Natural killer cell treated with Interleukin-12 subunit alpha and Interleukin-12 subunit beta and Interleukin-15 and Interleukin-18, amount 100 ng/mL, for 72 hours (primary cell): Measurements from ENCODE around the gene MPC2. TPM values are rescaled to one million over a fixed set of nuclear protein-coding genes. Genes with fewer than 3 reads are reported as not detected.
"Not testable (repeated sequence)": the region's sequence is repeated elsewhere in the genome, so short reads cannot be mapped to it uniquely, and the experiment has no call there.

Experiments used
- ATAC-seq, 2 donors: fragments of 150-1000 bp; cut with Tn5 transposase in 1 of 2; sonication (Bioruptor Pico), chemical (Tn5 transposase) in 1 of 2; 2 replicates each; pipeline ENCODE4 v1.10.0; 2021
- DNase-seq: peaks from one replicate; pipeline ENCODE4 v3.0.0; 2022; ENCODE audit warnings: low spot score
- H3K27ac Mint-ChIP-seq, 2 donors: 1 replicate in 1 of 2; 2 replicates in 1 of 2; pipeline ENCODE4 v1.8.0; 2022; ENCODE audit warnings: mixed read lengths in 2 of 2, mild to moderate bottlenecking in 1 of 2, moderate library complexity in 1 of 2
- H3K27me3 Mint-ChIP-seq, 2 donors: 1 replicate in 1 of 2; 2 replicates in 1 of 2; pipeline ENCODE4 v1.8.0; 2022; ENCODE audit warnings: mixed read lengths in 2 of 2
- H3K36me3 Mint-ChIP-seq: one replicate; pipeline ENCODE4 v1.8.0; 2022; ENCODE audit warnings: mixed read lengths
- H3K4me1 Mint-ChIP-seq, 2 donors: 1 replicate in 1 of 2; 2 replicates in 1 of 2; pipeline ENCODE4 v1.8.0; 2022; ENCODE audit warnings: low read depth in 2 of 2, mixed read lengths in 2 of 2, mild to moderate bottlenecking in 1 of 2
- H3K4me3 Mint-ChIP-seq: one replicate; pipeline ENCODE4 v1.8.0; 2022; ENCODE audit warnings: mixed read lengths
- H3K9me3 Mint-ChIP-seq: 2 replicates; pipeline ENCODE4 v1.8.0; 2022; ENCODE audit warnings: mixed read lengths
- total RNA-seq, 2 donors: library from RNA; stranded (reverse); gene quantifications; one replicate each; pipeline ENCODE4 v1.2.3, GENCODE V29; 2022

Gene MPC2
- total RNA-seq, 2 donors from 2014 or later = 24.9 to 37.1 TPM

- ATAC-seq (no peak), DNase-seq (no peak)
- Mint-ChIP-seq H3K27me3 (no peaks in the 10 kb centered on the region), H3K36me3 (peaks cover 5% of the 10 kb centered on the region), H3K9me3 (no peaks in the 10 kb centered on the region), H3K4me1 (peaks cover 25 to 28% of the 10 kb centered on the region in 2 donors), H3K4me3 (no peak overlapping the region), H3K27ac (peak overlapping the region in 1 of 2 donors; percentile 52)
Measured at GRCh38 chr1:167947733-167948132, 10.9 kb upstream of the MPC2 start.

- ATAC-seq (no peak), DNase-seq (no peak)
- no peak overlapping the region for H3K27ac Mint-ChIP-seq
- no peaks in the 10 kb centered on the region for H3K9me3 Mint-ChIP-seq
- no peaks in the 10 kb centered on the region for H3K27me3 Mint-ChIP-seq
- H3K4me3 Mint-ChIP-seq = no peak overlapping the region
- H3K36me3 Mint-ChIP-seq = no peaks in the 10 kb centered on the region
- H3K4me1 Mint-ChIP-seq = peaks cover 21 to 24% of the 10 kb centered on the region in 2 donors
Measured at GRCh38 chr1:167943541-167943940, 6.7 kb upstream of the MPC2 start.

- peaks cover 18 to 22% of the 10 kb centered on the region in 2 donors for H3K4me1 Mint-ChIP-seq
Measured at GRCh38 chr1:167940264-167940663, 3.4 kb upstream of the MPC2 start.

GRCh38 chr1:167938080-167938636 lies 1.3 kb upstream of the MPC2 start:
- ATAC-seq = no peak
- Mint-ChIP-seq H3K4me1 (peaks cover 27 to 32% of the 10 kb centered on the region in 2 donors), H3K27ac (peak overlapping the region; percentile 89 to 90), H3K9me3 (no peaks in the 10 kb centered on the region), H3K36me3 (peaks cover 6% of the 10 kb centered on the region), H3K4me3 (peak overlapping the region; percentile 97), H3K27me3 (no peaks in the 10 kb centered on the region)
- DNase-seq = no peak

More at GRCh38 chr1:167940264-167940663, 3.4 kb upstream of the MPC2 start:
- no peak overlapping the region for H3K4me3 Mint-ChIP-seq
- H3K36me3 Mint-ChIP-seq = peaks cover 3% of the 10 kb centered on the region
- no peak for ATAC-seq
- no peaks in the 10 kb centered on the region for H3K9me3 Mint-ChIP-seq
- no peak overlapping the region for H3K27ac Mint-ChIP-seq
- no peaks in the 10 kb centered on the region for H3K27me3 Mint-ChIP-seq
- DNase-seq = no peak

- peaks cover 6% of the 10 kb centered on the region for H3K36me3 Mint-ChIP-seq
- H3K4me1 Mint-ChIP-seq = peaks cover 27 to 32% of the 10 kb centered on the region in 2 donors
- no peaks in the 10 kb centered on the region for H3K27me3 Mint-ChIP-seq
- peak overlapping the region; percentile 89 to 90 for H3K27ac Mint-ChIP-seq
- ATAC-seq (no peak), DNase-seq (no peak)
- H3K4me3 Mint-ChIP-seq = peak overlapping the region; percentile 97
- H3K9me3 Mint-ChIP-seq = no peaks in the 10 kb centered on the region
Measured at GRCh38 chr1:167937709-167938010, 788 bp upstream of the MPC2 start.

GRCh38 chr1:167936068-167936929 lies 573 bp downstream of the MPC2 start, which contains the start of gene DCAF6:
Gene DCAF6 (plus strand): TSS chr1:167936683. CDS start chr1:167936912, 229 bp downstream.
- Mint-ChIP-seq H3K36me3 (peaks cover 6% of the 10 kb centered on the region), H3K4me3 (peak within 1 kb of the TSS; percentile 97), H3K4me1 (peaks cover 27 to 32% of the 10 kb centered on the region in 2 donors), H3K27me3 (no peaks in the 10 kb centered on the region), H3K9me3 (no peaks in the 10 kb centered on the region), H3K27ac (peak within 1 kb of the TSS; percentile 89 to 90)
- DNase-seq (peak; percentile 98), ATAC-seq (peak; percentile 92 to 95)

GRCh38 chr1:167935216-167936067 lies 1.4 kb downstream of the MPC2 start:
- Mint-ChIP-seq H3K27ac (peak overlapping the region; percentile 89 to 90), H3K4me3 (peak overlapping the region; percentile 97), H3K9me3 (no peaks in the 10 kb centered on the region), H3K36me3 (peaks cover 6% of the 10 kb centered on the region), H3K27me3 (no peaks in the 10 kb centered on the region), H3K4me1 (peaks cover 27 to 32% of the 10 kb centered on the region in 2 donors)
- DNase-seq (no peak), ATAC-seq (peak in 1 of 2 donors; percentile 24)

- Mint-ChIP-seq H3K36me3 (peaks cover 6% of the 10 kb centered on the region), H3K9me3 (no peaks in the 10 kb centered on the region), H3K4me1 (peaks cover 27 to 32% of the 10 kb centered on the region in 2 donors), H3K4me3 (peak overlapping the region; percentile 97), H3K27ac (peak overlapping the region; percentile 89 to 90), H3K27me3 (no peaks in the 10 kb centered on the region)
- DNase-seq = no peak
- no peak for ATAC-seq
Measured at GRCh38 chr1:167934426-167935215, 2.3 kb downstream of the MPC2 start.

GRCh38 chr1:167933788-167934187 lies 3.1 kb downstream of the MPC2 start:
- H3K4me3 Mint-ChIP-seq = peak overlapping the region; percentile 25
- peaks cover 27 to 32% of the 10 kb centered on the region in 2 donors for H3K4me1 Mint-ChIP-seq
- H3K9me3 Mint-ChIP-seq = no peaks in the 10 kb centered on the region
- H3K27me3 Mint-ChIP-seq = no peaks in the 10 kb centered on the region
- ATAC-seq (no peak), DNase-seq (no peak)
- no peak overlapping the region for H3K27ac Mint-ChIP-seq
- H3K36me3 Mint-ChIP-seq = peaks cover 6% of the 10 kb centered on the region

- Mint-ChIP-seq H3K27ac (no peak overlapping the region), H3K4me3 (no peak overlapping the region), H3K9me3 (no peaks in the 10 kb centered on the region), H3K36me3 (no peaks in the 10 kb centered on the region), H3K4me1 (peaks cover 10 to 11% of the 10 kb centered on the region in 2 donors), H3K27me3 (no peaks in the 10 kb centered on the region)
- DNase-seq (no peak), ATAC-seq (no peak)
Measured at GRCh38 chr1:167929725-167930124, 7.1 kb downstream of the MPC2 start.

GRCh38 chr1:167928919-167929318 lies 8.0 kb downstream of the MPC2 start:
- H3K4me1 Mint-ChIP-seq, H3K27ac Mint-ChIP-seq, H3K4me3 Mint-ChIP-seq, H3K9me3 Mint-ChIP-seq, DNase-seq, ATAC-seq, H3K27me3 Mint-ChIP-seq, H3K36me3 Mint-ChIP-seq: not testable (repeated sequence)

GRCh38 chr1:167928457-167928852 lies 8.4 kb downstream of the MPC2 start:
- Mint-ChIP-seq H3K4me1 (peaks cover under 1% of the 10 kb centered on the region in 2 donors), H3K4me3 (no peak overlapping the region), H3K27me3 (no peaks in the 10 kb centered on the region), H3K36me3 (no peaks in the 10 kb centered on the region), H3K9me3 (no peaks in the 10 kb centered on the region), H3K27ac (no peak overlapping the region)
- ATAC-seq (no peak), DNase-seq (no peak)
